ENCODE measurements around the gene EPB41L2. TPM values are rescaled to one million over a fixed set of nuclear protein-coding genes. Genes with fewer than 3 reads are reported as not detected.
A peak's percentile ranks its signal among the peaks of the same experiment; 100 is the strongest.

EPB41L2 gene
- total RNA-seq, 1 donor from 2014 or later: 17.7 TPM

GRCh38 chr6:130859161-130859867 is 203.7 kb downstream of the EPB41L2 start:
- Mint-ChIP-seq H3K36me3 (ENCODE audit: low read depth) (no peaks in the 10 kb centered on the region), H3K4me1 (ENCODE audit: low read depth) (no peaks in the 10 kb centered on the region), H3K27me3 (ENCODE audit: insufficient read depth) (no peaks in the 10 kb centered on the region), H3K4me3 (no peak overlapping the region), H3K9me3 (no peaks in the 10 kb centered on the region), H3K27ac (no peak overlapping the region)
- DNase-seq (ENCODE audit: low spot score): no peak
- intact Hi-C loops (cut with micrococcal nuclease): no loop called here

GRCh38 chr6:130858498-130859160 is 204.4 kb downstream of the EPB41L2 start:
- no peaks in the 10 kb centered on the region for H3K36me3 Mint-ChIP-seq (ENCODE audit: low read depth)
- H3K9me3 Mint-ChIP-seq: no peaks in the 10 kb centered on the region
- no peak overlapping the region for H3K27ac Mint-ChIP-seq

GRCh38 chr6:130858054-130858453 is 205.0 kb downstream of the EPB41L2 start:
- no peaks in the 10 kb centered on the region for H3K27me3 Mint-ChIP-seq (ENCODE audit: insufficient read depth)
- no peaks in the 10 kb centered on the region for H3K36me3 Mint-ChIP-seq (ENCODE audit: low read depth)
- no peaks in the 10 kb centered on the region for H3K4me1 Mint-ChIP-seq (ENCODE audit: low read depth)
- no peak for DNase-seq (ENCODE audit: low spot score)
- intact Hi-C loops (cut with micrococcal nuclease): no loop called here
- H3K9me3 Mint-ChIP-seq: no peaks in the 10 kb centered on the region
- no peak overlapping the region for H3K4me3 Mint-ChIP-seq
- no peak overlapping the region for H3K27ac Mint-ChIP-seq

More at GRCh38 chr6:130858498-130859160, 204.4 kb downstream of the EPB41L2 start:
- Mint-ChIP-seq H3K4me1 (ENCODE audit: low read depth) (no peaks in the 10 kb centered on the region), H3K4me3 (no peak overlapping the region), H3K27me3 (ENCODE audit: insufficient read depth) (no peaks in the 10 kb centered on the region)
- DNase-seq (ENCODE audit: low spot score): no peak
- intact Hi-C loops (cut with micrococcal nuclease): no loop called here

- Mint-ChIP-seq H3K9me3 (no peaks in the 10 kb centered on the region), H3K27ac (no peak overlapping the region), H3K36me3 (ENCODE audit: low read depth) (no peaks in the 10 kb centered on the region), H3K4me3 (no peak overlapping the region), H3K27me3 (ENCODE audit: insufficient read depth) (no peaks in the 10 kb centered on the region), H3K4me1 (ENCODE audit: low read depth) (peaks cover 5% of the 10 kb centered on the region)
- no peak for DNase-seq (ENCODE audit: low spot score)
- intact Hi-C loops (cut with micrococcal nuclease): no loop called here
Observed at GRCh38 chr6:130853555-130854183, 209.4 kb downstream of the EPB41L2 start.

- H3K27me3 Mint-ChIP-seq (ENCODE audit: insufficient read depth): no peaks in the 10 kb centered on the region
- H3K4me1 Mint-ChIP-seq (ENCODE audit: low read depth): peaks cover 7% of the 10 kb centered on the region
- H3K27ac Mint-ChIP-seq: no peak overlapping the region
- no peak overlapping the region for H3K4me3 Mint-ChIP-seq
- intact Hi-C loops (cut with micrococcal nuclease): no loop called here
- H3K36me3 Mint-ChIP-seq (ENCODE audit: low read depth): no peaks in the 10 kb centered on the region
- no peak for DNase-seq (ENCODE audit: low spot score)
- H3K9me3 Mint-ChIP-seq: no peaks in the 10 kb centered on the region
Observed at GRCh38 chr6:130852844-130853554, 210.0 kb downstream of the EPB41L2 start.

- Mint-ChIP-seq H3K27ac (no peak overlapping the region), H3K4me1 (ENCODE audit: low read depth) (peaks cover 7% of the 10 kb centered on the region), H3K4me3 (no peak overlapping the region), H3K9me3 (no peaks in the 10 kb centered on the region), H3K36me3 (ENCODE audit: low read depth) (no peaks in the 10 kb centered on the region), H3K27me3 (ENCODE audit: insufficient read depth) (no peaks in the 10 kb centered on the region)
- no peak for DNase-seq (ENCODE audit: low spot score)
- intact Hi-C loops (cut with micrococcal nuclease): no loop called here
Observed at GRCh38 chr6:130851026-130851425, 212.0 kb downstream of the EPB41L2 start.

GRCh38 chr6:130849594-130849993 is 213.5 kb downstream of the EPB41L2 start:
- no peak overlapping the region for H3K4me3 Mint-ChIP-seq
- no peaks in the 10 kb centered on the region for H3K9me3 Mint-ChIP-seq
- no peaks in the 10 kb centered on the region for H3K27me3 Mint-ChIP-seq (ENCODE audit: insufficient read depth)
- DNase-seq (ENCODE audit: low spot score): no peak
- peaks cover 7% of the 10 kb centered on the region for H3K4me1 Mint-ChIP-seq (ENCODE audit: low read depth)
- H3K36me3 Mint-ChIP-seq (ENCODE audit: low read depth): no peaks in the 10 kb centered on the region
- intact Hi-C loops (cut with micrococcal nuclease): loop anchor here (10.0 kb wide), 1 partner anchor 825 kb away; no protein-coding TSS in a partner anchor
- H3K27ac Mint-ChIP-seq: no peak overlapping the region

- Mint-ChIP-seq H3K9me3 (no peaks in the 10 kb centered on the region), H3K27ac (no peak overlapping the region), H3K4me3 (no peak overlapping the region), H3K36me3 (ENCODE audit: low read depth) (no peaks in the 10 kb centered on the region), H3K27me3 (ENCODE audit: insufficient read depth) (no peaks in the 10 kb centered on the region), H3K4me1 (ENCODE audit: low read depth) (peaks cover 7% of the 10 kb centered on the region)
- DNase-seq (ENCODE audit: low spot score): peak; percentile 29
- intact Hi-C loops (cut with micrococcal nuclease): loop anchor here (10.0 kb wide), 1 partner anchor 824 kb away; no protein-coding TSS in a partner anchor
Observed at GRCh38 chr6:130848945-130849344, 214.1 kb downstream of the EPB41L2 start.

- H3K27me3 Mint-ChIP-seq (ENCODE audit: insufficient read depth): no peaks in the 10 kb centered on the region
- no peaks in the 10 kb centered on the region for H3K36me3 Mint-ChIP-seq (ENCODE audit: low read depth)
- intact Hi-C loops (cut with micrococcal nuclease): loop anchor here (10.0 kb wide), 1 partner anchor 822 kb away; no protein-coding TSS in a partner anchor
- H3K4me3 Mint-ChIP-seq: no peak overlapping the region
- no peak for DNase-seq (ENCODE audit: low spot score)
- no peaks in the 10 kb centered on the region for H3K9me3 Mint-ChIP-seq
- H3K27ac Mint-ChIP-seq: no peak overlapping the region
- H3K4me1 Mint-ChIP-seq (ENCODE audit: low read depth): peaks cover 12% of the 10 kb centered on the region
Observed at GRCh38 chr6:130847001-130847910, 215.8 kb downstream of the EPB41L2 start.

GRCh38 chr6:130846501-130846900 is 216.5 kb downstream of the EPB41L2 start:
- Mint-ChIP-seq H3K4me1 (ENCODE audit: low read depth) (peaks cover 12% of the 10 kb centered on the region), H3K4me3 (no peak overlapping the region), H3K9me3 (no peaks in the 10 kb centered on the region), H3K36me3 (ENCODE audit: low read depth) (no peaks in the 10 kb centered on the region), H3K27ac (no peak overlapping the region), H3K27me3 (ENCODE audit: insufficient read depth) (no peaks in the 10 kb centered on the region)
- intact Hi-C loops (cut with micrococcal nuclease): loop anchor here (10.0 kb wide), 1 partner anchor 822 kb away; no protein-coding TSS in a partner anchor
- no peak for DNase-seq (ENCODE audit: low spot score)

GRCh38 chr6:130843575-130844320 is 219.3 kb downstream of the EPB41L2 start:
- no peak overlapping the region for H3K4me3 Mint-ChIP-seq
- H3K9me3 Mint-ChIP-seq: no peaks in the 10 kb centered on the region
- H3K4me1 Mint-ChIP-seq (ENCODE audit: low read depth): peaks cover 8% of the 10 kb centered on the region
- H3K36me3 Mint-ChIP-seq (ENCODE audit: low read depth): no peaks in the 10 kb centered on the region
- DNase-seq (ENCODE audit: low spot score): no peak
- H3K27me3 Mint-ChIP-seq (ENCODE audit: insufficient read depth): no peaks in the 10 kb centered on the region
- H3K27ac Mint-ChIP-seq: no peak overlapping the region
- intact Hi-C loops (cut with micrococcal nuclease): loop anchor here (1.0 to 10.0 kb wide), 4 partner anchors 521 to 819 kb away; no protein-coding TSS in a partner anchor
